Measurements from ENCODE around the gene REEP3. TPM values are rescaled to one million over a fixed set of nuclear protein-coding genes. Genes with fewer than 3 reads are reported as not detected.

The REEP3 gene
- total and polyA plus RNA-seq, 2 of the 4 experiments (the other 2 are of a cell fraction) = 11.7 to 28.9 TPM

- 100% methylated on average over 2 of the region's 3 CpGs; no CpG with 5 or more reads in 1 of the 2 experiments for WGBS, 2 experiments (ENCODE audit: extremely low coverage in 2 of 2, insufficient read length in 1 of 2)
- Histone ChIP-seq H4K20me1 (ENCODE audit: insufficient read depth, low read length) (no peaks in the 10 kb centered on the region), H3K4me3 (ENCODE audit: insufficient read depth, low read depth, low read length) (no peak overlapping the region), H4K5ac (ENCODE audit: low read depth, low read length) (no peak overlapping the region; the same call in 1 of the 2 replicates), H3K9me1 (ENCODE audit: insufficient read depth, low read length) (0 out of 2 replicates have a peak, but pooled peaks cover 6% of the 10 kb centered on the region), H3K14ac (replicated peaks; ENCODE audit: low read depth, low read length) (no peak overlapping the region), H3K18ac (ENCODE audit: low read depth, low read length) (no peak overlapping the region), H3K23ac (ENCODE audit: low read depth, low read length) (no peak overlapping the region), H3K27me3 (ENCODE audit: control insufficient read depth, insufficient read depth, low read length) (no peaks in the 10 kb centered on the region), H3K4ac (ENCODE audit: low read depth, low read length) (no peak overlapping the region), H2BK5ac (ENCODE audit: low read depth, low read length, poor library complexity, severe bottlenecking) (no peak overlapping the region), H4K8ac (ENCODE audit: low read depth in 2 of 2, low read length in 2 of 2) (no peak overlapping the region), H2AFZ (replicated peaks; ENCODE audit: low read length, poor library complexity) (no peak overlapping the region), H3K27ac (ENCODE audit: insufficient read depth, low read length) (no peak overlapping the region), H2BK15ac (ENCODE audit: low read depth, low read length) (no peak overlapping the region), H3K79me1 (ENCODE audit: low read depth in 1 of 2, low read length in 2 of 2) (no peaks in the 10 kb centered on the region), H3K9me3 (ENCODE audit: control insufficient read depth, insufficient read depth, low read length) (no peaks in the 10 kb centered on the region), H3K9ac (ENCODE audit: low read depth, low read length) (no peak overlapping the region), H2AK5ac (ENCODE audit: low read depth, low read length) (no peak overlapping the region), H4K91ac (ENCODE audit: insufficient read depth, low read depth, low read length) (no peak overlapping the region), H3K36me3 (ENCODE audit: control insufficient read depth, insufficient read depth, low read length) (no peaks in the 10 kb centered on the region), H2BK120ac (ENCODE audit: low read depth, low read length) (no peak overlapping the region), H3K4me2 (ENCODE audit: low read depth, low read length) (no peak overlapping the region), H3K56ac (ENCODE audit: extremely low read depth, insufficient read depth, low read length) (no peak overlapping the region), H3K4me1 (ENCODE audit: control insufficient read depth, insufficient read depth, low read length) (no peaks in the 10 kb centered on the region; the same call in 1 of the 2 replicates), H2AK9ac (replicated peaks; ENCODE audit: low read depth, low read length, poor library complexity) (no peak overlapping the region), H2BK20ac (ENCODE audit: low read depth, low read length) (no peak overlapping the region)
- no TSS peak for BruUV-seq (replicated peaks)
- DNase-seq = no peak
- in situ Hi-C loops (cut with MboI; ENCODE audit: low sequenced_read_pairs) = no loop called here
- dilution Hi-C loops (cut with HindIII; ENCODE audit: low sequenced_read_pairs, unreplicated experiment) = no loop called here
- POLR2A ChIA-PET (ENCODE audit: unreplicated experiment) = no interaction called here
- no peak for ATAC-seq (ENCODE audit: low read depth)
- CTCF ChIA-PET = no interaction called here
- intact Hi-C loops (cut with micrococcal nuclease) = no loop called here
- TF ChIP-seq USF2 (IDR thresholded peaks at IDR 0.05; ENCODE audit: low read depth, low read length) (no peak), ELK1 (IDR thresholded peaks at IDR 0.05; ENCODE audit: borderline replicate concordance, low read depth, low read length) (no peak), MAZ (IDR thresholded peaks at IDR 0.05; ENCODE audit: borderline replicate concordance, low read depth, low read length) (no peak)
Observed at GRCh38 chr10:63672491-63672890, 151.3 kb downstream of the REEP3 start.

Measured in IMR-90 (cell line).